UCSD-AML1 (cell line): Measurements from ENCODE around the gene CCPG1.

ENCODE experiments used
- DNase-seq: peaks from one replicate; lab custom pipeline; 2025; ENCODE audit not compliant: unreplicated experiment; lab: John Stamatoyannopoulos, UW

Gene CCPG1

DNA sequence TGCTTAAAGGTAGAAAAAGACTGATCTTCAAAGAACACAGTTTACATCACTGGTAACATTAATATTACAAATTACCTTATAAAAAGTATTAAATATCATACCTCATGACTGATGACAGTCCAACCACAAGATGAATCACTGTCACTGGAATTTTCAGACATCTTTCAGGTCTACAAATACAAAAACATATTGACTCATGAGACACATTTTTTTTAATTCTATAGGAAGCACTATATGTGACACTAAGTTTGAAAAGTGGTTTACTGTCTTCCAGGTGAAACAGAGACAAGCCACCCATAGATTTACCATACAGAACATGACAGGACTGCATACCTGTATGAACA, 18.9 kb downstream of the CCPG1 start:
- DNase-seq = no peak

GRCh38 chr15:55387027-55387426, 21.1 kb downstream of the CCPG1 start:
- no peak for DNase-seq

DNA sequence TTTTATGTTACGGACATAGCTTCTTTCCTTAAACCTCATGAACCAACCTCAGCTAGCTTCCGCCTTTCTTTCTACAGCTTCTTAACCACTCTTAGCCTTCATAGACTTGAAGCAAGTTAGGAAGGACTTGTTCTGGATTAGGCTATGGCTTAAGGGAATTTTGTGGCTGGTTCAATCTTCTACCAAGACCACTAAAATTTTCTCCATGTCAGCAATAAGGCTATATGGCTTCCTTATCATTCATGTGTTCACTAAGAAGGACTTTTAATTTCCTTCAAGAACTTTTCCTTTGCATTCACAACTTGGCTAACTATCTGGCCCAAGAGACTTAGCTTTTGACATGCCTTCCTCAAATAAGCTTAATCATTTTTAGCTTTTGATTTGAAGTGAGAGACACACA, 24.5 kb downstream of the CCPG1 start:
- DNase-seq = no peak

GRCh38 chr15:55381595-55381994, 26.6 kb downstream of the CCPG1 start:
- no peak for DNase-seq

- no peak for DNase-seq
These were observed 29.1 kb downstream of the CCPG1 start for GRCh38 chr15:55379095-55379494.

GRCh38 chr15:55372701-55373440, 35.3 kb downstream of the CCPG1 start:
- DNase-seq = no peak

GRCh38 chr15:55366981-55367380, 41.2 kb downstream of the CCPG1 start:
- no peak for DNase-seq

DNA sequence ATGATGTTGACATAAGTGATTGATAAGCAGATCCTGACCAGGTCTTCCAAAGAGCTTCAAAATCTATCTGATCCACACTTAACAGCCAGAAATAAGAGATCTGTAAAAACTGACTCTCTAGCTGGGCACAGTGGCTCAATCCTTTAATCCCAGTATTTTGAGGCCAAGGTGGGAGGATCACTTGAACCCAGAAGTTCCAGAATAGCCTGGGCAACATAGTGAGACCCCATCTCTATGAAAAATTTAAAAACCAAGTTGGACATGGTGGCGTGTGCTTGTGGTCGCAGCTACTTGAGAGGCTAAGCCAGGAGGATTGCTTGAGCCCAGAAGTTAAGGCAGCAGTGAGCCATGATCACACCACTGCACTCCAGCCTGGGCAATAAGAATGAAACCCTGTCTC, 45.5 kb downstream of the CCPG1 start:
- DNase-seq = no peak

GRCh38 chr15:55361048-55361447, 47.1 kb downstream of the CCPG1 start:
- no peak for DNase-seq

GRCh38 chr15:55360256-55360655, 47.9 kb downstream of the CCPG1 start:
- DNase-seq = no peak

DNA sequence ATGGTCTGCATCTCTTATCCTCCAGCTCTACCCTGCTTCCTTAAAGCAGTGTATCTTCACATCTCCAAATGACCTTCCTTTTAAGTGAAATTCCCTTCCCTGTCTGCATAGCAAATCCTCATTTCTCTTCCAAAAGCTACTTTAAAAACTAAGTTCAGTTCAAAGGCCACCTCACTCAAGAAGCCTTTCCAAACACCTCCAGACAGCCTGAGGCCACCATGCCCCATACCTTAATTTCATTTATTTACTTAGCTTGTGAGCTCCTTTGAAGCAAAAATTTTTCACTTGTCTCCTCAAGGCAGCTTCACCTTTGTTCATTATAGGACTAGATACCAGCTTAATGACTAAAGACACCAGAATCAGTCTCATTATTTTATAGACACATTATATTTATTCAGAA, 49.7 kb downstream of the CCPG1 start:
- no peak for DNase-seq

DNA sequence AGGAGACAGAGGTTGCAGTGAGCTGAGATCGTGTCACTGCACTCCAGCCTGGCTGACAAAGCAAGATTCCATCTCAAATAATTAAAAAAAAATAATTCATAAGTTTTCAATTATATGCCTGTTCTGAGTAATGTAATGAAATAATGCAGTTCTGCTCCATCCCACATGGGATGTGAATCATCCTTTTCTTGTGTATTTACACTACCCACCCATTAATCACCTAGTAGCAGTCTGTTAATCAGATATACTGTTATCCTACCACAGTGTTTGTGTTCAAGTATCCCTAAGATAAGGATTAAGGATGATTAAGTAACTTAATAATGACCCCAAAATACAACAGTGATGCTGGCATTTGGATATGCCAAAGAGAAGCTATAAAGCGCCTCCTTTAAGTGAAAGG, 50.4 kb downstream of the CCPG1 start:
- DNase-seq = no peak

DNA sequence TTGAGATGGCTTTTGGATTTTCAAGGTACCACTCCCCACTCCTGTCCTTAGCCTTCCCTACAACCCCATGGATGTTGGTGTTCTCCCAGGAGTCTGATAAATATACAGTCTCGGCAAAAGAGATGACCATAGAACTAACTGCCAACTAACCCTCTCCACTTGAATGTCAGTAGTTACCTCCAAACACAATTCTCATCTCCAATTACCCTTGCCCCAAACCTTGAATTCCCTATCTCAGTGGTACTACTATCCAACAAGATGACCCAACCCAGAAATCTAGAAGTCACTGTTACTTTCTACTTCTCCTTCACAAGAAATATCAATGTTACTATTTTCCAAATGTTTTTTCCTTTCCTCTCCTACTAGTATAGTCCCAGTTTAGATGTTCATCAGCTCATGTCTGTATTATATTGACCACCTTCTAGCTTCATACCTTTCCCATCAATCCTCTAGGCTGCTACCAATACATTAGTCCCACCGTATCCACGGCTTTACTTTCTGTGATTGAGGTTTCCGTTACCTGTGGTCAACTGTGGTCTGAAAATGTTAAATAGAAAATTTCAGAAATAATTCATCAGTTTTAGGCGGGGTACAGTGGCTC, 51.1 kb downstream of the CCPG1 start:
- no peak for DNase-seq

- no peak for DNase-seq
These were observed 55.1 kb downstream of the CCPG1 start for GRCh38 chr15:55353025-55353424.

GRCh38 chr15:55349282-55349681, 58.9 kb downstream of the CCPG1 start:
- DNase-seq = no peak

DNA sequence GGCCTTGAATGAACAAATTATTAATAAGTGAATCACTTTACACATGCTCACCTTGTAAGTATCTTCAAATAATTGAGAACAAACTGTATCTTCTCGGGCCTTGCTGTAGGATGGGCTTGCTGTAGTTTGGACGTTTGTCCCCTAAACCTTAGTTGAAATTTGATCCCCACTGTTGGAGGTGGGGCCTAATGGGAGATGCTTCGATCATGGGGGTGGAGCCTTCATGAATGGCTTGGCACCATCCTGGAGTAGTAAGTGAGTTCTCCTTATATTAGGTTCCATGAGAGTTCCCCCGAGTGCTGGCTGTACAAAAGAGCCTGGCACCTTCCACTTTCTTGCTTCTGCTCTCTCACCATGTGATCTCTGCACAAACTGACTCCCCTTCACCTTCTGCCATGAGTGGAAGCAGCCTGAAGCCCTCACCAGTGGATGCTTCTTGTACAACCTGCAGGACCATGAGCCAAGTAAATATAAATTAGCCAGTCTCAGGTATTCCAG, 59.8 kb downstream of the CCPG1 start:
- DNase-seq = no peak

- no peak for DNase-seq
These were observed 64.0 kb downstream of the CCPG1 start for GRCh38 chr15:55344206-55344605.

- DNase-seq = no peak
These were observed 65.0 kb downstream of the CCPG1 start for GRCh38 chr15:55343168-55343567.

DNA sequence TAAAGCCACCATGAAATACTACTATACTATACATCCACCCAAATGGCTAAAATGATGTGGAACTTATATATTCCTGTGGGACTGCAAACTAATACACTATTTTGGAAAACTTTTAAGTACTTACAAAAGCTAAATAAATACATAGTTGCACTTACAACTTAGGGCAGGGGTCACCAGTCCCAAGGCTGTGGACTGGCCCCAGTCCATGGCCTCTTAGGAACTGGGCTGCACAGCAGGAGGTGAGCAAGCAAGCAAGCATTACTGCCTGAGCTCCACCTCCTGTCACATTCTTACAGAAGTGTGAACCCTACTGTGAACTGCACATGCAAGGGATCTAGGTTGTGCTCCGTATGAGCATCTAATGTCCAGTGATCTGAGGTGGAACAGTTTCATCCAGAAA, 71.0 kb downstream of the CCPG1 start:
- no peak for DNase-seq

DNA sequence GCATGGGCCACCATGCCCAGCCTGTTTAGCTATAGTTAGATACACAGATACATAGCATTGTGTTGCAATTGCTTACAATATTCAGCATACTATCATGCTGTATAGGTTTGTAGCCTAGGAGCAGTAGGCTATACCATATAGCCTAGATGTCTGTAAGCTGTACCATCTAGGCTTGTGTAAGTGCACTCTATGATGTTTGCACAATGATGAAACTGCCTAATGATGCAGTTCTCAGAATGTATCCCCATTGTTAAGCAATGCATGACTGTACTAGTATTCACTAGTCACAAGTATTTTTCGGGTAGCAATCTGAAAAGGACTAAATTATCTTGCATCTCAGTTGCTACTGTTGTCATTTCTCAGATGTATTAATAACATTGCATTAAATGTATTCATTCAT, 73.2 kb downstream of the CCPG1 start:
- DNase-seq = no peak

GRCh38 chr15:55334371-55334770, 73.8 kb downstream of the CCPG1 start:
- DNase-seq = no peak

- DNase-seq = no peak
These were observed 80.8 kb downstream of the CCPG1 start for GRCh38 chr15:55327387-55327786.

DNA sequence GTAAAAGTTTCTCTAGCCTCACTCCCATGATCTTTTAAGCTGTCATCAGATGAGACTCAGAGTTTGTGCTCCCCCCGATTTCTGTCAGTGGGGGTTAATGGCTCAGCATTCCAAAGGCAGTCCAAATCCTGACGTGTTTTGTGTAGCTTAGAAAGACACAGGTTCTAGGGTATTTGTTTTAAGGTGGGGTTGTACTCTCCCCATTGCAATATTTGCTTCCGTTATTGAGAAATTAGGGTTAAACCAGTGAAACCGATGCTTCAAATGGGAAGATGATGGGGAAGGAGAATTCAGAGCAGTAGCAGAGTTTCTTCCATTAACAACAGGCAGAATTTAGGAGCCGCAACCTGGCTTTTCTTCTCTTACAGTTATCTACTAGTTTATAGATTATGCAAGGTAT, 85.7 kb downstream of the CCPG1 start:
- DNase-seq = no peak
